Activated CD4-positive, alpha-beta T cell treated with anti-CD3 and anti-CD28 coated beads for 36 hours (primary cell): ENCODE measurements around the gene RIT2. TPM values are rescaled to one million over a fixed set of nuclear protein-coding genes. Genes with fewer than 3 reads are reported as not detected.

Experiments
- ATAC-seq: fragments of 200-7000 bp; cut with Tn5 transposase; one replicate; pipeline ENCODE4 v1.10.0; 2021; ENCODE audit warnings: mild to moderate bottlenecking, moderate library complexity
- CTCF ChIA-PET: fragments of 350-600 bp; sonication (Branson Sonifier 250); formaldehyde crosslinking; loops from one replicate; lab custom pipeline; 2021; ENCODE audit warnings: antibody characterized with exemption; lab: Charles Lee
- POLR2A ChIA-PET: fragments of 350-600 bp; sonication (Branson Sonifier 250); formaldehyde crosslinking; loops from one replicate; lab custom pipeline; 2021; ENCODE audit warnings: antibody characterized with exemption, inconsistent platforms; lab: Charles Lee
- DNase-seq: peaks from one replicate; pipeline ENCODE4 v3.0.0-alpha.2; 2020
- H3K27ac Mint-ChIP-seq: one replicate; pipeline ENCODE4 v1.8.0; 2021; ENCODE audit warnings: mixed read lengths
- H3K27me3 Mint-ChIP-seq: one replicate; pipeline ENCODE4 v1.8.0; 2021; ENCODE audit warnings: mixed read lengths
- H3K36me3 Mint-ChIP-seq: one replicate; pipeline ENCODE4 v1.8.0; 2021; ENCODE audit warnings: low read depth, mixed read lengths
- H3K4me1 Mint-ChIP-seq: one replicate; pipeline ENCODE4 v1.8.0; 2021; ENCODE audit warnings: mixed read lengths
- H3K4me3 Mint-ChIP-seq: one replicate; pipeline ENCODE4 v1.8.0; 2021; ENCODE audit warnings: mild to moderate bottlenecking, moderate library complexity, mixed read lengths
- H3K9me3 Mint-ChIP-seq: one replicate; pipeline ENCODE4 v1.8.0; 2021; ENCODE audit warnings: low read depth, mixed read lengths
- intact Hi-C, 2 experiments: fragments of 100-400 bp; cut with DNase I in 1 of 2; cut with micrococcal nuclease in 1 of 2; formaldehyde crosslinking; loops; one replicate each; pipeline versions ENCODE4 v1.14.2 to v1.15.1; 2022 to 2024; cut with DNase I, micrococcal nuclease
- total RNA-seq, 2 experiments: library from RNA; stranded (reverse); gene quantifications; one replicate each; pipeline ENCODE4 v1.2.3, GENCODE V29; 2021

The RIT2 gene
- not detected for total RNA-seq

GRCh38 chr18:43115076-43115921 lies at the start of gene RIT2:
Gene RIT2, minus strand, starts transcription at chr18:43115685.
- intact Hi-C loops: no loop called here
- Mint-ChIP-seq H3K9me3 (no peaks in the 10 kb centered on the region), H3K27ac (no peak within 1 kb of the TSS), H3K27me3 (no peaks in the 10 kb centered on the region), H3K4me1 (no peaks in the 10 kb centered on the region), H3K4me3 (no peak within 1 kb of the TSS), H3K36me3 (no peaks in the 10 kb centered on the region)
- ATAC-seq: no peak
- ChIA-PET CTCF (no interaction called here), POLR2A (no interaction called here)
- DNase-seq: no peak

- Mint-ChIP-seq H3K4me3 (no peak overlapping the region), H3K36me3 (no peaks in the 10 kb centered on the region), H3K27ac (no peak overlapping the region), H3K9me3 (peaks cover 14% of the 10 kb centered on the region), H3K27me3 (no peaks in the 10 kb centered on the region), H3K4me1 (no peaks in the 10 kb centered on the region)
- ATAC-seq (no peak), DNase-seq (no peak)
- ChIA-PET CTCF (no interaction called here), POLR2A (no interaction called here)
- intact Hi-C loops: no loop called here
Observed at GRCh38 chr18:43161528-43161927, 46.0 kb upstream of the RIT2 start.

- ChIA-PET POLR2A (no interaction called here), CTCF (no interaction called here)
- ATAC-seq (no peak), DNase-seq (no peak)
- no peak overlapping the region for H3K4me3 Mint-ChIP-seq
- no peaks in the 10 kb centered on the region for H3K36me3 Mint-ChIP-seq
- H3K9me3 Mint-ChIP-seq: peaks cover 8% of the 10 kb centered on the region
- H3K27ac Mint-ChIP-seq: no peak overlapping the region
- no peaks in the 10 kb centered on the region for H3K4me1 Mint-ChIP-seq
- no peaks in the 10 kb centered on the region for H3K27me3 Mint-ChIP-seq
- intact Hi-C loops: no loop called here
Observed at GRCh38 chr18:43160509-43160908, 45.0 kb upstream of the RIT2 start.

GRCh38 chr18:43159926-43160325 lies 44.4 kb upstream of the RIT2 start:
- DNase-seq: no peak
- ChIA-PET POLR2A (no interaction called here), CTCF (no interaction called here)
- Mint-ChIP-seq H3K36me3 (no peaks in the 10 kb centered on the region), H3K27ac (no peak overlapping the region), H3K27me3 (no peaks in the 10 kb centered on the region), H3K4me1 (no peaks in the 10 kb centered on the region), H3K4me3 (no peak overlapping the region), H3K9me3 (peaks cover 8% of the 10 kb centered on the region)
- ATAC-seq: no peak
- intact Hi-C loops: no loop called here

- ChIA-PET POLR2A (no interaction called here), CTCF (interaction anchor here (0.7 to 0.8 kb wide), 2 partner anchors 10 to 20 kb away, joined by 3 read pairs; no protein-coding TSS in a partner anchor)
- Mint-ChIP-seq H3K27ac (no peak overlapping the region), H3K4me1 (no peaks in the 10 kb centered on the region), H3K9me3 (peaks cover 7% of the 10 kb centered on the region), H3K4me3 (no peak overlapping the region), H3K36me3 (no peaks in the 10 kb centered on the region), H3K27me3 (no peaks in the 10 kb centered on the region)
- intact Hi-C loops: no loop called here
- ATAC-seq (no peak), DNase-seq (no peak)
Observed at GRCh38 chr18:43159086-43159770, 43.7 kb upstream of the RIT2 start.

GRCh38 chr18:43158381-43158780 lies 42.9 kb upstream of the RIT2 start:
- ATAC-seq (no peak), DNase-seq (no peak)
- no peak overlapping the region for H3K4me3 Mint-ChIP-seq
- intact Hi-C loops: no loop called here
- no peaks in the 10 kb centered on the region for H3K4me1 Mint-ChIP-seq
- no peaks in the 10 kb centered on the region for H3K36me3 Mint-ChIP-seq
- CTCF ChIA-PET: interaction anchor here (0.7 kb wide), 1 partner anchor 21 kb away, joined by 3 read pairs; no protein-coding TSS in a partner anchor
- no peaks in the 10 kb centered on the region for H3K27me3 Mint-ChIP-seq
- POLR2A ChIA-PET: no interaction called here
- no peak overlapping the region for H3K27ac Mint-ChIP-seq
- peaks cover 7% of the 10 kb centered on the region for H3K9me3 Mint-ChIP-seq

- H3K27ac Mint-ChIP-seq: no peak overlapping the region
- ChIA-PET CTCF (no interaction called here), POLR2A (no interaction called here)
- no peak for ATAC-seq
- no peak for DNase-seq
- intact Hi-C loops: no loop called here
- peaks cover 3% of the 10 kb centered on the region for H3K9me3 Mint-ChIP-seq
- no peaks in the 10 kb centered on the region for H3K36me3 Mint-ChIP-seq
- no peaks in the 10 kb centered on the region for H3K4me1 Mint-ChIP-seq
- no peaks in the 10 kb centered on the region for H3K27me3 Mint-ChIP-seq
- no peak overlapping the region for H3K4me3 Mint-ChIP-seq
Observed at GRCh38 chr18:43155842-43156241, 40.4 kb upstream of the RIT2 start.

- ATAC-seq (no peak), DNase-seq (no peak)
- Mint-ChIP-seq H3K36me3 (no peaks in the 10 kb centered on the region), H3K27me3 (no peaks in the 10 kb centered on the region), H3K9me3 (peaks cover 5% of the 10 kb centered on the region), H3K27ac (no peak overlapping the region), H3K4me1 (no peaks in the 10 kb centered on the region), H3K4me3 (no peak overlapping the region)
- ChIA-PET POLR2A (no interaction called here), CTCF (interaction anchor here (0.6 to 1.2 kb wide), 2 partner anchors 19 to 1034 kb away, joined by 3 to 4 read pairs; no protein-coding TSS in a partner anchor)
- intact Hi-C loops: no loop called here
Observed at GRCh38 chr18:43148231-43148630, 32.7 kb upstream of the RIT2 start.

GRCh38 chr18:43141208-43141607 lies 25.7 kb upstream of the RIT2 start:
- intact Hi-C loops: no loop called here
- Mint-ChIP-seq H3K4me1 (no peaks in the 10 kb centered on the region), H3K27ac (no peak overlapping the region), H3K36me3 (no peaks in the 10 kb centered on the region), H3K27me3 (no peaks in the 10 kb centered on the region), H3K4me3 (no peak overlapping the region), H3K9me3 (peaks cover 4% of the 10 kb centered on the region)
- ChIA-PET CTCF (no interaction called here), POLR2A (no interaction called here)
- no peak for ATAC-seq
- DNase-seq: no peak

GRCh38 chr18:43139288-43139946 lies 23.9 kb upstream of the RIT2 start:
- no peak overlapping the region for H3K4me3 Mint-ChIP-seq
- ATAC-seq (no peak), DNase-seq (no peak)
- H3K36me3 Mint-ChIP-seq: no peaks in the 10 kb centered on the region
- ChIA-PET POLR2A (no interaction called here), CTCF (no interaction called here)
- H3K9me3 Mint-ChIP-seq: peaks cover 9% of the 10 kb centered on the region
- H3K4me1 Mint-ChIP-seq: no peaks in the 10 kb centered on the region
- H3K27me3 Mint-ChIP-seq: no peaks in the 10 kb centered on the region
- H3K27ac Mint-ChIP-seq: no peak overlapping the region
- intact Hi-C loops: no loop called here

- H3K27ac Mint-ChIP-seq: no peak overlapping the region
- DNase-seq (no peak), ATAC-seq (no peak)
- H3K4me3 Mint-ChIP-seq: no peak overlapping the region
- no peaks in the 10 kb centered on the region for H3K36me3 Mint-ChIP-seq
- H3K4me1 Mint-ChIP-seq: no peaks in the 10 kb centered on the region
- intact Hi-C loops: no loop called here
- peaks cover 7% of the 10 kb centered on the region for H3K9me3 Mint-ChIP-seq
- no peaks in the 10 kb centered on the region for H3K27me3 Mint-ChIP-seq
- ChIA-PET POLR2A (no interaction called here), CTCF (no interaction called here)
Observed at GRCh38 chr18:43134876-43135275, 19.4 kb upstream of the RIT2 start.
